B cell (primary cell): Measurements from ENCODE around the gene DGKA. TPM values are rescaled to one million over a fixed set of nuclear protein-coding genes. Genes with fewer than 3 reads are reported as not detected.

ENCODE experiments used
- ATAC-seq: fragments of 200-7000 bp; cut with Tn5 transposase; one replicate; pipeline ENCODE4 v1.10.0; 2021; ENCODE audit warnings: low read depth, mild to moderate bottlenecking, moderate number of reproducible peaks, moderate library complexity
- CTCF ChIA-PET: fragments of 350-600 bp; sonication (Branson Sonifier 250); formaldehyde crosslinking; loops from one replicate; lab custom pipeline; 2021; ENCODE audit warnings: antibody characterized with exemption, inconsistent platforms; lab: Charles Lee
- POLR2A ChIA-PET: fragments of 350-600 bp; sonication (Branson Sonifier 250); formaldehyde crosslinking; loops from one replicate; lab custom pipeline; 2021; ENCODE audit warnings: antibody characterized with exemption; lab: Charles Lee
- DNase-seq: peaks from one replicate; pipeline ENCODE4 v3.0.0; 2013
- H2AFZ ChIP-seq: 2 replicates; pipeline ENCODE4 v1.6.1; 2012; ENCODE audit warnings: mild to moderate bottlenecking, low read depth, low read length; ENCODE audit not compliant: insufficient read depth, poor library complexity, severe bottlenecking
- H3K27ac ChIP-seq, 2 donors: 1 replicate in 1 of 2; 2 replicates in 1 of 2; pipeline ENCODE4 v1.5.1; 2012 to 2013; ENCODE audit warnings: low read length in 2 of 2, mild to moderate bottlenecking in 2 of 2, moderate library complexity in 1 of 2
- H3K27me3 ChIP-seq, 4 experiments: fragments of 200-600 bp in 1 of 4; sonication (generic) in 1 of 4; replicated peaks in 1 of 4; 1 replicate in 2 of 4; 2 replicates in 2 of 4; pipeline versions ENCODE4 v1.6.1 to v1.7.0; 2013 to 2016; ENCODE audit warnings: low read length in 3 of 4, mild to moderate bottlenecking in 2 of 4, mixed read lengths in 1 of 4, moderate library complexity in 1 of 4; ENCODE audit not compliant: insufficient read depth in 4 of 4, control insufficient read depth in 3 of 4; ENCODE audit errors: control extremely low read depth in 1 of 4
- H3K36me3 ChIP-seq, 2 experiments: replicated peaks in 1 of 2; 1 replicate in 1 of 2; 2 replicates in 1 of 2; pipeline versions ENCODE4 v1.6.1 to v1.7.1; 2013; ENCODE audit warnings: low read length in 1 of 2; ENCODE audit not compliant: insufficient read depth in 2 of 2, control insufficient read depth in 1 of 2; ENCODE audit errors: control extremely low read depth in 1 of 2, extremely low read depth in 1 of 2
- H3K4me1 ChIP-seq, 2 donors: fragments of 200-600 bp in 1 of 2; sonication (generic) in 1 of 2; 1 replicate in 1 of 2; 2 replicates in 1 of 2; pipeline versions ENCODE4 v1.5.1 to v1.6.1; 2013 to 2017; ENCODE audit warnings: low read length in 2 of 2; ENCODE audit not compliant: control insufficient read depth in 2 of 2, insufficient read depth in 2 of 2
- H3K4me2 ChIP-seq: replicated peaks from 2 replicates; pipeline ENCODE3; 2012; ENCODE audit warnings: mild to moderate bottlenecking, low read depth, low read length; ENCODE audit not compliant: poor library complexity, severe bottlenecking
- H3K4me3 ChIP-seq, 5 experiments: fragments of 200-600 bp in 1 of 5; sonication (generic) in 1 of 5; 1 replicate in 3 of 5; 2 replicates in 2 of 5; pipeline versions ENCODE4 v1.5.1 to v1.7.0; 2011 to 2016; ENCODE audit warnings: low read length in 4 of 5, mild to moderate bottlenecking in 4 of 5, low read depth in 2 of 5, control low read depth in 1 of 5, moderate library complexity in 1 of 5; ENCODE audit not compliant: insufficient read depth in 1 of 5; ENCODE audit errors: control extremely low read depth in 1 of 5, extremely low read depth in 1 of 5
- H3K79me2 ChIP-seq: fragments of 200-600 bp; sonication (generic); one replicate; pipeline ENCODE4 v1.6.0; 2016; ENCODE audit warnings: low read length; ENCODE audit not compliant: control insufficient read depth, insufficient read depth
- H3K9ac ChIP-seq: fragments of 200-600 bp; sonication (generic); 2 replicates; pipeline ENCODE4 v1.6.1; 2017; ENCODE audit warnings: mild to moderate bottlenecking, low read length, moderate library complexity
- H3K9me3 ChIP-seq, 3 donors: one replicate each; pipeline versions ENCODE4 v1.6.1 to v1.7.1; 2013; ENCODE audit warnings: low read length in 2 of 3; ENCODE audit not compliant: control insufficient read depth in 2 of 3, insufficient read depth in 1 of 3; ENCODE audit errors: control extremely low read depth in 1 of 3
- H4K20me1 ChIP-seq: 2 replicates; pipeline ENCODE4 v1.6.0; 2012; ENCODE audit warnings: mild to moderate bottlenecking, low read length; ENCODE audit not compliant: insufficient read depth, control insufficient read depth, poor library complexity, severe bottlenecking
- H3K27ac Mint-ChIP-seq: one replicate; pipeline ENCODE4 v1.8.0; 2021; ENCODE audit warnings: mixed read lengths
- H3K27me3 Mint-ChIP-seq: one replicate; pipeline ENCODE4 v1.8.0; 2021; ENCODE audit warnings: mixed read lengths
- H3K4me1 Mint-ChIP-seq: one replicate; pipeline ENCODE4 v1.8.0; 2021; ENCODE audit warnings: mixed read lengths
- H3K4me3 Mint-ChIP-seq: one replicate; pipeline ENCODE4 v1.8.0; 2021; ENCODE audit warnings: mixed read lengths
- H3K9me3 Mint-ChIP-seq: one replicate; pipeline ENCODE4 v1.8.0; 2022; ENCODE audit warnings: mixed read lengths; ENCODE audit not compliant: insufficient read depth
- EZH2 ChIP-seq: IDR thresholded peaks from 2 replicates; pipeline ENCODE4 v1.6.1; 2012; ENCODE audit warnings: borderline replicate concordance, low read depth, mild to moderate bottlenecking, moderate library complexity, low read length; ENCODE audit not compliant: insufficient read depth, poor library complexity, severe bottlenecking
- WGBS: methylation state at CpG from one replicate; pipeline ENCODE4 v1.1.5; 2013; ENCODE audit warnings: missing lambda C conversion rate; ENCODE audit not compliant: insufficient coverage; 5-methylcytosine and 5-hydroxymethylcytosine counted together
- intact Hi-C: fragments of 100-400 bp; cut with micrococcal nuclease; formaldehyde crosslinking; loops from one replicate; pipeline ENCODE4 v1.10.0; 2022
- polyA plus RNA-seq: library from polyadenylated mRNA; depleted of rRNA; stranded (reverse); fragments of >200 nt; gene quantifications from 2 replicates; pipeline ENCODE4 v1.2.3, GENCODE V29; 2012
- total RNA-seq, 2 donors: library from RNA; stranded (reverse); fragments of 120-200 nt in 1 of 2; gene quantifications; 1 replicate in 1 of 2; 2 replicates in 1 of 2; pipeline versions ENCODE4 v1.2.3 to v1.2.4, GENCODE V29; 2013 to 2022
- TF ChIP-seq, protein P1 (sequence below): fragments of 200-600 bp; IDR thresholded peaks from one replicate; pipeline ENCODE4 v1.8.0; 2022; ENCODE audit warnings: antibody characterized with exemption, mild to moderate bottlenecking

DGKA gene
- total and polyA plus RNA-seq, 2 donors (not counting 1 experiment from before 2014, with no cell fraction given) = 238 to 269 TPM

DNA sequence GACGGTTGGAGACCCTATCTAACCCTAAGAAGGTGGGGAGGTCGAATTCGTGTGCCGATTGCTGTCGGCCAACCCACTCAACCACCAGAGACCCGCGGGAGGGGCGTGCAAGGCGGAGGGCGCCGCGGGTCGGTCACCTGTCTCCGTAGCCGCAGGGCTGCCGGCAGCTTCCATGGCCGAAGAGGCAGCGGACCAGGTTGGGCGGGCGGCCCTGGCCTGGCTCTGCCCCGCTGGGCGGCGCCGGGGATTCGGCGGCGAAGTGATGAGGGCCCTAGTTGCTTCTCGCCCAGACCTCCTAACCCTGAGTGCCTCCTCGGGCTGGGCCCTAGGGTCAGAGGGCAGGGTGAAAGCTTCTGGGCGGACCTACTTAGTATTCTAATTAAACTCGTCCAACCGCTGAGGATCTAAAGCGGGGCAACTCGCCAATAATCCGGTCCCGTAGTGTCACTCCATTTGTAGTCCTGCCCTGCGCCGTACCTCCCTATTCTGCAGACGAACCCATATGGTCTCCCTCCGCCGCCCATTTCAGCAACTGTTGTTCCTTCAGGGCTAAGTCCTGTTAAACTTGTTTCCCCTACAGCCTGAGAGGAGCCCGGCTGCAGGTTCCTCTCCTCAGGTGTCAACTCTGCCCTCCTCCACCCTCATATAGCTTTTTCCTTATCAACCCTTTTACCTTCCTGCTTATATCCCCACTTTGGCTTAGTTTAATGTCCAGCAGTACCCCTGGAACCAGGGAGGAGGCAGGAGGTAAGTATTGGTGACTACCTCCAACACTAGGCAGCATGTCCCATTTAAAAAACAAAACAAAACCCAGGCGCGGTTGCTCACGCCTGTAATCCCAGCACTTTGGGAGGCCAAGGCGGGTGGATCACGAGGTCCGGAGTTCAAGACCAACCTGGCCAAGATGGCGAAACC is 3.1 kb upstream of the DGKA start, which contains the start of gene PYM1:
Gene PYM1, minus strand, starts transcription at position 307 of the 915 bp plus-strand sequence. Its CDS starts 133 bp downstream, at position 174.
- TF ChIP-seq, protein P1, sequence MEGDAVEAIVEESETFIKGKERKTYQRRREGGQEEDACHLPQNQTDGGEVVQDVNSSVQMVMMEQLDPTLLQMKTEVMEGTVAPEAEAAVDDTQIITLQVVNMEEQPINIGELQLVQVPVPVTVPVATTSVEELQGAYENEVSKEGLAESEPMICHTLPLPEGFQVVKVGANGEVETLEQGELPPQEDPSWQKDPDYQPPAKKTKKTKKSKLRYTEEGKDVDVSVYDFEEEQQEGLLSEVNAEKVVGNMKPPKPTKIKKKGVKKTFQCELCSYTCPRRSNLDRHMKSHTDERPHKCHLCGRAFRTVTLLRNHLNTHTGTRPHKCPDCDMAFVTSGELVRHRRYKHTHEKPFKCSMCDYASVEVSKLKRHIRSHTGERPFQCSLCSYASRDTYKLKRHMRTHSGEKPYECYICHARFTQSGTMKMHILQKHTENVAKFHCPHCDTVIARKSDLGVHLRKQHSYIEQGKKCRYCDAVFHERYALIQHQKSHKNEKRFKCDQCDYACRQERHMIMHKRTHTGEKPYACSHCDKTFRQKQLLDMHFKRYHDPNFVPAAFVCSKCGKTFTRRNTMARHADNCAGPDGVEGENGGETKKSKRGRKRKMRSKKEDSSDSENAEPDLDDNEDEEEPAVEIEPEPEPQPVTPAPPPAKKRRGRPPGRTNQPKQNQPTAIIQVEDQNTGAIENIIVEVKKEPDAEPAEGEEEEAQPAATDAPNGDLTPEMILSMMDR = no peak
- no peak for TF ChIP-seq EZH2
- WGBS = 8% methylated on average over 48 of the region's 49 CpGs
- ATAC-seq = peak; percentile 29

More for the DNA sequence above, 3.1 kb upstream of the DGKA start, which contains the start of gene PYM1:
- Histone ChIP-seq H3K9ac (peak within 1 kb of the TSS; percentile 98), H3K9me3 (no peaks in the 10 kb centered on the region), H4K20me1 (no peaks in the 10 kb centered on the region), H3K79me2 (peaks cover 50% of the 10 kb centered on the region), H2AFZ (peak within 1 kb of the TSS; percentile 92), H3K4me1 (peaks cover 36 to 49% of the 10 kb centered on the region in 2 donors), H3K4me2 (peak within 1 kb of the TSS; percentile 88), H3K36me3 (peaks cover 0 to 12% of the 10 kb centered on the region in 2 experiments), H3K27ac (peak within 1 kb of the TSS; percentile 67 to 92), H3K27me3 (no peaks in the 10 kb centered on the region), H3K4me3 (peak within 1 kb of the TSS; percentile 88 to 100 (median 98))
- Mint-ChIP-seq H3K27ac (peak within 1 kb of the TSS; percentile 97), H3K4me3 (peak within 1 kb of the TSS; percentile 94), H3K27me3 (no peaks in the 10 kb centered on the region), H3K4me1 (peaks cover 57% of the 10 kb centered on the region), H3K9me3 (no peaks in the 10 kb centered on the region)
- intact Hi-C loops = loop anchor here (1.0 to 10.0 kb wide), 10 partner anchors 45 to 759 kb away; partner anchors contain the start of genes BLOC1S1, DNAJC14, PTGES3 and RPL41
- CTCF ChIA-PET = interaction anchor here (1.0 to 10.3 kb wide), 9 partner anchors 13 to 190 kb away, joined by 3 to 155 read pairs (median 9); partner anchors contain the start of genes DNAJC14, ORMDL2, RAB5B and SARNP
- POLR2A ChIA-PET = interaction anchor here (0.5 to 3.6 kb wide), 10 partner anchors 12 to 1184 kb away, joined by 3 to 25 read pairs (median 4); partner anchors contain the start of genes DNAJC14, ORMDL2, RAB5B and SARNP
- peak; percentile 73 for DNase-seq
